ENCODE results near the gene RPL32.

DNA sequence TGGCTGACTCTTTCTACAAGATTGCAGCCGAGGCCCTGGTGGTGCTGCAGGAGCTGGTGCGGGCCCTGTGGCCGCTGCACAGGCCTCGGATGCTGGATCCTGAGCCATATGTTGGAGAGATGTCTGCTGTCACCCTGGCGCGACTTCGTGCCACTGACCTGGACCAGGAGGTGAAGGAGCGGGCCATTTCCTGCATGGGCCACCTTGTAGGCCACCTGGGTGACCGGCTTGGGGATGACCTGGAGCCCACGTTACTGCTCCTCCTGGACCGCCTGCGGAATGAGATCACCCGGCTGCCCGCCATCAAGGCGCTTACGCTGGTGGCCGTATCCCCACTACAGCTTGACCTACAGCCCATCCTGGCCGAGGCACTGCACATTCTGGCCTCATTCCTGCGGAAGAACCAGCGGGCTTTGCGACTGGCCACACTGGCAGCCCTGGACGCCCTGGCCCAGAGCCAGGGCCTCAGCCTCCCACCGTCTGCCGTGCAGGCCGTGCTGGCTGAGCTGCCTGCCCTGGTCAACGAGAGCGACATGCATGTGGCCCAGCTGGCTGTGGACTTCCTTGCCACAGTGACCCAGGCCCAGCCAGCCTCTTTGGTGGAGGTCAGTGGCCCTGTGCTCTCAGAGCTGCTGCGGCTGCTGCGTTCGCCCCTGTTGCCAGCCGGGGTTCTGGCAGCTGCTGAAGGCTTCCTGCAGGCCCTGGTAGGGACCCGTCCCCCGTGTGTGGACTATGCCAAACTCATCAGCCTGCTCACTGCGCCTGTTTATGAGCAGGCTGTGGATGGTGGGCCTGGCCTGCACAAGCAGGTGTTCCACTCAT lies 24.6 kb downstream of the RPL32 start:
- TF ChIP-seq, protein P1, sequence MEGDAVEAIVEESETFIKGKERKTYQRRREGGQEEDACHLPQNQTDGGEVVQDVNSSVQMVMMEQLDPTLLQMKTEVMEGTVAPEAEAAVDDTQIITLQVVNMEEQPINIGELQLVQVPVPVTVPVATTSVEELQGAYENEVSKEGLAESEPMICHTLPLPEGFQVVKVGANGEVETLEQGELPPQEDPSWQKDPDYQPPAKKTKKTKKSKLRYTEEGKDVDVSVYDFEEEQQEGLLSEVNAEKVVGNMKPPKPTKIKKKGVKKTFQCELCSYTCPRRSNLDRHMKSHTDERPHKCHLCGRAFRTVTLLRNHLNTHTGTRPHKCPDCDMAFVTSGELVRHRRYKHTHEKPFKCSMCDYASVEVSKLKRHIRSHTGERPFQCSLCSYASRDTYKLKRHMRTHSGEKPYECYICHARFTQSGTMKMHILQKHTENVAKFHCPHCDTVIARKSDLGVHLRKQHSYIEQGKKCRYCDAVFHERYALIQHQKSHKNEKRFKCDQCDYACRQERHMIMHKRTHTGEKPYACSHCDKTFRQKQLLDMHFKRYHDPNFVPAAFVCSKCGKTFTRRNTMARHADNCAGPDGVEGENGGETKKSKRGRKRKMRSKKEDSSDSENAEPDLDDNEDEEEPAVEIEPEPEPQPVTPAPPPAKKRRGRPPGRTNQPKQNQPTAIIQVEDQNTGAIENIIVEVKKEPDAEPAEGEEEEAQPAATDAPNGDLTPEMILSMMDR (conservative IDR thresholded peaks at IDR 0.05 in 1 of 2, IDR thresholded peaks at IDR 0.05 in 1 of 2; ENCODE audit: low read depth in 1 of 2, low read length in 2 of 2), result no peak
- TF ChIP-seq EZH2 (IDR thresholded peaks at IDR 0.05; ENCODE audit: low read length, missing control alignments), result no peak

All from fibroblast of lung (primary cell).